ENCODE measurements around the gene CHAF1B.

Gene CHAF1B

GRCh38 chr21:36403713-36404112 lies 18.5 kb downstream of the CHAF1B start:
- Histone ChIP-seq H3K27me3 (ENCODE audit: insufficient read depth, poor library complexity, severe bottlenecking) (no peaks in the 10 kb centered on the region), H3K27ac (replicated peaks) (no peak overlapping the region), H3K4me3 (replicated peaks; ENCODE audit: insufficient read depth, low read length) (no peak overlapping the region)
- TF ChIP-seq SPI1 (IDR thresholded peaks at IDR 0.05; ENCODE audit: borderline replicate concordance, low read depth): no peak
- TF ChIP-seq CTCF (IDR thresholded peaks at IDR 0.05; ENCODE audit: insufficient read depth, low read length): no peak
- TF ChIP-seq POLR2AphosphoS5 (IDR thresholded peaks at IDR 0.05; ENCODE audit: low read depth): no peak
- no peak for TF ChIP-seq REST (IDR thresholded peaks at IDR 0.05; ENCODE audit: insufficient replicate concordance, low read depth)
- no peak for TF ChIP-seq GABPA (IDR thresholded peaks at IDR 0.05; ENCODE audit: low read depth)
- no peak for DNase-seq (ENCODE audit: low read depth in 1 of 2, low spot score in 1 of 2)

- no peak for DNase-seq (ENCODE audit: low read depth in 1 of 2, low spot score in 1 of 2)
- Histone ChIP-seq H3K27ac (replicated peaks) (no peak overlapping the region), H3K27me3 (ENCODE audit: insufficient read depth, poor library complexity, severe bottlenecking) (no peaks in the 10 kb centered on the region), H3K4me3 (replicated peaks; ENCODE audit: insufficient read depth, low read length) (no peak overlapping the region)
- TF ChIP-seq REST (IDR thresholded peaks at IDR 0.05; ENCODE audit: insufficient replicate concordance, low read depth) (no peak), SPI1 (IDR thresholded peaks at IDR 0.05; ENCODE audit: borderline replicate concordance, low read depth) (no peak), POLR2AphosphoS5 (IDR thresholded peaks at IDR 0.05; ENCODE audit: low read depth) (no peak), GABPA (IDR thresholded peaks at IDR 0.05; ENCODE audit: low read depth) (no peak), CTCF (IDR thresholded peaks at IDR 0.05; ENCODE audit: insufficient read depth, low read length) (no peak)
These were observed 23.4 kb downstream of the CHAF1B start for GRCh38 chr21:36408568-36408967.

GRCh38 chr21:36411301-36411700 lies 26.1 kb downstream of the CHAF1B start:
- no peak overlapping the region for H3K4me3 ChIP-seq (replicated peaks; ENCODE audit: insufficient read depth, low read length)
- no peak for DNase-seq (ENCODE audit: low read depth in 1 of 2, low spot score in 1 of 2)
- TF ChIP-seq GABPA (IDR thresholded peaks at IDR 0.05; ENCODE audit: low read depth) (no peak), SPI1 (IDR thresholded peaks at IDR 0.05; ENCODE audit: borderline replicate concordance, low read depth) (no peak), REST (IDR thresholded peaks at IDR 0.05; ENCODE audit: insufficient replicate concordance, low read depth) (no peak), POLR2AphosphoS5 (IDR thresholded peaks at IDR 0.05; ENCODE audit: low read depth) (no peak), CTCF (IDR thresholded peaks at IDR 0.05; ENCODE audit: insufficient read depth, low read length) (no peak)
- H3K27me3 ChIP-seq (ENCODE audit: insufficient read depth, poor library complexity, severe bottlenecking): no peaks in the 10 kb centered on the region
- no peak overlapping the region for H3K27ac ChIP-seq (replicated peaks)

Data from HL-60 (cell line).